Liver (tissue), 9 donors: Measurements from ENCODE around the gene KCNS3. TPM values are rescaled to one million over a fixed set of nuclear protein-coding genes. Genes with fewer than 3 reads are reported as not detected.
A peak's percentile ranks its signal among the peaks of the same experiment; 100 is the strongest.

Experiments used
- DNase-seq: peaks from one replicate; pipeline ENCODE4 v3.0.0-alpha.2; 2017; ENCODE audit warnings: low spot score
- H3K27ac ChIP-seq, 2 donors: one replicate each; pipeline ENCODE4 v1.7.0; 2013; ENCODE audit warnings: inconsistent platforms in 2 of 2, low read length in 2 of 2, control low read depth in 1 of 2, low read depth in 1 of 2, mild to moderate bottlenecking in 1 of 2
- H3K27me3 ChIP-seq, 4 donors: one replicate each; pipeline versions ENCODE4 v1.6.1 to v1.7.0; 2013; ENCODE audit warnings: low read length in 3 of 4, inconsistent platforms in 1 of 4, mild to moderate bottlenecking in 1 of 4, moderate library complexity in 1 of 4; ENCODE audit not compliant: control insufficient read depth in 4 of 4, insufficient read depth in 4 of 4
- H3K36me3 ChIP-seq, 4 donors: one replicate each; pipeline versions ENCODE4 v1.6.1 to v1.7.0; 2013; ENCODE audit warnings: low read length in 3 of 4, mild to moderate bottlenecking in 3 of 4, low read depth in 1 of 4, moderate library complexity in 1 of 4; ENCODE audit not compliant: control insufficient read depth in 4 of 4, insufficient read depth in 3 of 4
- H3K4me1 ChIP-seq, 4 donors: one replicate each; pipeline versions ENCODE4 v1.6.1 to v1.7.0; 2013; ENCODE audit warnings: low read length in 3 of 4, mild to moderate bottlenecking in 3 of 4, moderate library complexity in 1 of 4; ENCODE audit not compliant: control insufficient read depth in 4 of 4, insufficient read depth in 4 of 4
- H3K4me3 ChIP-seq, 3 donors: one replicate each; pipeline versions ENCODE4 v1.6.1 to v1.7.0; 2013; ENCODE audit warnings: low read length in 3 of 3, control low read depth in 1 of 3, low read depth in 1 of 3, mild to moderate bottlenecking in 1 of 3
- H3K9ac ChIP-seq, 2 donors: one replicate each; pipeline ENCODE4 v1.7.0; 2013; ENCODE audit warnings: low read length in 2 of 2, mild to moderate bottlenecking in 2 of 2, moderate library complexity in 2 of 2, control low read depth in 1 of 2, low read depth in 1 of 2
- H3K9me3 ChIP-seq, 4 donors: one replicate each; pipeline versions ENCODE4 v1.6.1 to v1.7.0; 2013; ENCODE audit warnings: low read length in 3 of 4; ENCODE audit not compliant: control insufficient read depth in 4 of 4
- ATF3 ChIP-seq: IDR thresholded peaks from 2 replicates; pipeline ENCODE4 v1.6.1; 2016; ENCODE audit warnings: antibody characterized with exemption
- CTCF ChIP-seq: fragments of 150-350 bp; IDR thresholded peaks from 2 replicates; pipeline ENCODE4 v1.5.1; 2017; ENCODE audit warnings: improper control_type of control experiment, low read depth, low read length; ENCODE audit not compliant: missing input control
- EGR1 ChIP-seq, 2 donors: IDR thresholded peaks; 2 replicates each; pipeline ENCODE4 v1.6.1; 2016 to 2018; ENCODE audit warnings: antibody characterized with exemption in 2 of 2, low read depth in 2 of 2
- FOXA1 ChIP-seq: IDR thresholded peaks from 2 replicates; pipeline ENCODE4 v1.6.1; 2016; ENCODE audit warnings: antibody characterized with exemption
- FOXA2 ChIP-seq: IDR thresholded peaks from 2 replicates; pipeline ENCODE4 v1.6.1; 2016; ENCODE audit warnings: antibody characterized with exemption
- GABPA ChIP-seq, 2 donors: IDR thresholded peaks in 1 of 2; conservative IDR thresholded peaks in 1 of 2; 2 replicates each; pipeline ENCODE4 v1.6.1; 2016; ENCODE audit warnings: antibody characterized with exemption in 2 of 2, mild to moderate bottlenecking in 1 of 2, moderate library complexity in 1 of 2
- HNF4A ChIP-seq, 2 donors: conservative IDR thresholded peaks; 2 replicates each; pipeline ENCODE4 v1.6.1; 2016; ENCODE audit warnings: antibody characterized with exemption in 2 of 2, mild to moderate bottlenecking in 2 of 2
- HNF4G ChIP-seq: IDR thresholded peaks from 2 replicates; pipeline ENCODE4 v1.6.1; 2016; ENCODE audit warnings: antibody characterized with exemption
- JUND ChIP-seq, 2 donors: IDR thresholded peaks; 2 replicates each; pipeline ENCODE4 v1.6.1; 2016; ENCODE audit warnings: antibody characterized with exemption in 2 of 2
- MAX ChIP-seq: IDR thresholded peaks from 2 replicates; pipeline ENCODE4 v1.6.1; 2016; ENCODE audit warnings: antibody characterized with exemption
- NR2F2 ChIP-seq: IDR thresholded peaks from 2 replicates; pipeline ENCODE4 v1.6.1; 2016; ENCODE audit warnings: antibody characterized with exemption
- RAD21 ChIP-seq, 2 donors: IDR thresholded peaks; 2 replicates each; pipeline ENCODE4 v1.6.1; 2016; ENCODE audit warnings: antibody characterized with exemption in 2 of 2, mild to moderate bottlenecking in 2 of 2
- REST ChIP-seq: IDR thresholded peaks from 2 replicates; pipeline ENCODE4 v1.6.1; 2016; ENCODE audit warnings: antibody characterized with exemption, mild to moderate bottlenecking
- RXRA ChIP-seq, 2 donors: IDR thresholded peaks; 2 replicates each; pipeline ENCODE4 v1.6.1; 2017 to 2018; ENCODE audit warnings: antibody characterized with exemption in 2 of 2, mild to moderate bottlenecking in 1 of 2
- SP1 ChIP-seq: IDR thresholded peaks from 2 replicates; pipeline ENCODE4 v1.6.1; 2018; ENCODE audit warnings: antibody characterized with exemption, mild to moderate bottlenecking
- TAF1 ChIP-seq: conservative IDR thresholded peaks from 2 replicates; pipeline ENCODE4 v1.6.1; 2016; ENCODE audit warnings: antibody characterized with exemption, mild to moderate bottlenecking
- YY1 ChIP-seq: IDR thresholded peaks from 2 replicates; pipeline ENCODE4 v1.6.1; 2016; ENCODE audit warnings: antibody characterized with exemption, mild to moderate bottlenecking
- ZBTB33 ChIP-seq: IDR thresholded peaks from 2 replicates; pipeline ENCODE4 v1.6.1; 2016; ENCODE audit warnings: antibody characterized with exemption
- WGBS: extraction: QIAGEN DNeasy Blood & Tissue Kit; methylation state at CpG from one replicate; pipeline ENCODE4 v1.1.7; 2013; 5-methylcytosine and 5-hydroxymethylcytosine counted together
- polyA plus RNA-seq, 2 donors: library from polyadenylated mRNA; stranded (reverse) in 1 of 2; unstranded in 1 of 2; fragments of 200-250 nt in 1 of 2; fragments of >200 nt in 1 of 2; fragmentation: Nextera tagmentation in 1 of 2; extraction: Ambion mirVana in 1 of 2; gene quantifications; one replicate each; pipeline versions ENCODE4 v1.2.1 to v1.2.3, GENCODE V29; 2013 to 2015
- total RNA-seq, 2 donors: library from RNA; depleted of rRNA; stranded (reverse); fragments of >200 nt; gene quantifications; one replicate each; pipeline ENCODE4 v1.2.3, GENCODE V29; 2014
- donor health status: healthy.
- donor health status: healthy.
- donor health status: healthy.
- donor health status: healthy.
- donor health status: healthy.

Gene KCNS3
- total and polyA plus RNA-seq, 4 donors = 0.56 to 2.8 (median 1.7) TPM

GRCh38 chr2:17877811-17878280 is 621 bp upstream of the KCNS3 start:
- DNase-seq = no peak
- Histone ChIP-seq H3K9me3 (no peaks in the 10 kb centered on the region), H3K4me1 (peaks cover 9 to 26% (median 23%) of the 10 kb centered on the region in 4 donors), H3K36me3 (no peaks in the 10 kb centered on the region), H3K27me3 (peaks cover 0 to 2% (median 0%) of the 10 kb centered on the region in 4 donors), H3K4me3 (peak overlapping the region in 2 of 3 donors; percentile 44 to 73), H3K9ac (no peak overlapping the region), H3K27ac (no peak overlapping the region)
- 7% methylated on average over 28 of the region's 28 CpGs for WGBS
- no peak for TF ChIP-seq HNF4G
- TF ChIP-seq FOXA2 = no peak
- no peak for TF ChIP-seq MAX
- no peak for TF ChIP-seq NR2F2
- TF ChIP-seq GABPA (IDR thresholded peaks at IDR 0.05 in 1 of 2, conservative IDR thresholded peaks at IDR 0.05 in 1 of 2) = no peak
- TF ChIP-seq FOXA1 = no peak
- TF ChIP-seq EGR1 (IDR thresholded peaks at IDR 0.05; ENCODE audit: low read depth in 2 of 2) = no peak
- TF ChIP-seq TAF1 = no peak
- TF ChIP-seq ATF3 = no peak
- no peak for TF ChIP-seq CTCF
- TF ChIP-seq RAD21 (IDR thresholded peaks at IDR 0.05) = no peak
- no peak for TF ChIP-seq ZBTB33
- TF ChIP-seq YY1 = no peak
- no peak for TF ChIP-seq SP1
- TF ChIP-seq RXRA (IDR thresholded peaks at IDR 0.05) = no peak
- no peak for TF ChIP-seq JUND (IDR thresholded peaks at IDR 0.05)
- no peak for TF ChIP-seq REST
- TF ChIP-seq HNF4A (conservative IDR thresholded peaks at IDR 0.05) = no peak
